Effector memory CD4-positive, alpha-beta T cell (primary cell): ENCODE results near the gene RBM15B.

Experiments used
- DNase-seq, 3 donors: peaks; one replicate each; pipeline ENCODE4 v3.0.0-alpha.2; 2020
- H3K27ac ChIP-seq: 2 replicates; pipeline ENCODE4 v1.7.0; 2013; ENCODE audit warnings: mild to moderate bottlenecking, low read length, moderate library complexity; ENCODE audit not compliant: insufficient read depth, poor library complexity, severe bottlenecking
- H3K27me3 ChIP-seq: replicated peaks from 2 replicates; pipeline ENCODE4 v1.7.0; 2013; ENCODE audit warnings: mild to moderate bottlenecking, low read length; ENCODE audit not compliant: insufficient read depth, control insufficient read depth, poor library complexity, severe bottlenecking
- H3K36me3 ChIP-seq: 2 replicates; pipeline ENCODE4 v1.7.0; 2013; ENCODE audit warnings: mild to moderate bottlenecking, low read length, moderate library complexity; ENCODE audit not compliant: control insufficient read depth, insufficient read depth
- H3K4me1 ChIP-seq: 2 replicates; pipeline ENCODE4 v1.7.0; 2013; ENCODE audit warnings: low read length, mild to moderate bottlenecking; ENCODE audit not compliant: control insufficient read depth, insufficient read depth, poor library complexity, severe bottlenecking
- H3K4me3 ChIP-seq: 2 replicates; pipeline ENCODE4 v1.7.0; 2013; ENCODE audit warnings: low read length, low read depth, mild to moderate bottlenecking; ENCODE audit not compliant: insufficient read depth, poor library complexity, severe bottlenecking
- H3K9me3 ChIP-seq: 2 replicates; pipeline ENCODE4 v1.7.0; 2013; ENCODE audit warnings: mild to moderate bottlenecking, low read length, moderate library complexity; ENCODE audit not compliant: control insufficient read depth
- total RNA-seq, 3 donors: gene quantifications; one replicate each; lab custom pipeline; 2026; lab: John Stamatoyannopoulos, UW

The RBM15B gene, protein sequence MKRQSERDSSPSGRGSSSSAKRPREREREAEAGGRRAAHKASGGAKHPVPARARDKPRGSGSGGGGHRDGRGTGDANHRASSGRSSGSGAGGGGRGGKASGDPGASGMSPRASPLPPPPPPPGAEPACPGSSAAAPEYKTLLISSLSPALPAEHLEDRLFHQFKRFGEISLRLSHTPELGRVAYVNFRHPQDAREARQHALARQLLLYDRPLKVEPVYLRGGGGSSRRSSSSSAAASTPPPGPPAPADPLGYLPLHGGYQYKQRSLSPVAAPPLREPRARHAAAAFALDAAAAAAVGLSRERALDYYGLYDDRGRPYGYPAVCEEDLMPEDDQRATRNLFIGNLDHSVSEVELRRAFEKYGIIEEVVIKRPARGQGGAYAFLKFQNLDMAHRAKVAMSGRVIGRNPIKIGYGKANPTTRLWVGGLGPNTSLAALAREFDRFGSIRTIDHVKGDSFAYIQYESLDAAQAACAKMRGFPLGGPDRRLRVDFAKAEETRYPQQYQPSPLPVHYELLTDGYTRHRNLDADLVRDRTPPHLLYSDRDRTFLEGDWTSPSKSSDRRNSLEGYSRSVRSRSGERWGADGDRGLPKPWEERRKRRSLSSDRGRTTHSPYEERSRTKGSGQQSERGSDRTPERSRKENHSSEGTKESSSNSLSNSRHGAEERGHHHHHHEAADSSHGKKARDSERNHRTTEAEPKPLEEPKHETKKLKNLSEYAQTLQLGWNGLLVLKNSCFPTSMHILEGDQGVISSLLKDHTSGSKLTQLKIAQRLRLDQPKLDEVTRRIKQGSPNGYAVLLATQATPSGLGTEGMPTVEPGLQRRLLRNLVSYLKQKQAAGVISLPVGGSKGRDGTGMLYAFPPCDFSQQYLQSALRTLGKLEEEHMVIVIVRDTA
- 103 to 142 (median 117) reads per million in 3 donors for total RNA-seq

DNA sequence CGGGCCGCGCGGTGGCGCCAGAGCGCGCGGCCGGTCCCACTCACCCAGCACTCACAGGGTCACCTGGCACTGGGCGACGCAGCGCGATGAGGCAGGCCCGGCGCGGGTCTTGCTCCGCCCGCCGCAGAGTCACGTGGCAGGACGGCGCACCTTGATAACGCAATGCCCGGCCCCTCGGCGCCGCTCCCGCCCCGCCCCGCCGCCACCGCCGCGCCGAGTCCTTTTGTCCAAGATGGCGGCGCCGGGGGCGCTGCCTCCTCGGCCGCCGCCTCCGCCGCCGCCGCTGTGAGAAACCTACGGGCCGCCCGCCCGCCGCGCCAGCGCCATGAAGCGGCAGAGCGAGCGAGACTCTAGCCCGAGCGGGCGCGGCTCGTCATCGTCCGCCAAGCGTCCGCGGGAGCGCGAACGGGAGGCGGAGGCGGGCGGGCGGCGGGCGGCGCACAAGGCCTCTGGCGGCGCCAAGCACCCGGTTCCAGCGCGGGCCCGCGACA is at the start of gene RBM15B:
Gene RBM15B (plus strand): TSS at position 211 of the 491 bp plus-strand sequence. CDS start 115 bp downstream, at position 326.
- peak within 1 kb of the TSS; percentile 85 for H3K27ac ChIP-seq
- H3K4me1 ChIP-seq = peaks cover 51% of the 10 kb centered on the region

DNA sequence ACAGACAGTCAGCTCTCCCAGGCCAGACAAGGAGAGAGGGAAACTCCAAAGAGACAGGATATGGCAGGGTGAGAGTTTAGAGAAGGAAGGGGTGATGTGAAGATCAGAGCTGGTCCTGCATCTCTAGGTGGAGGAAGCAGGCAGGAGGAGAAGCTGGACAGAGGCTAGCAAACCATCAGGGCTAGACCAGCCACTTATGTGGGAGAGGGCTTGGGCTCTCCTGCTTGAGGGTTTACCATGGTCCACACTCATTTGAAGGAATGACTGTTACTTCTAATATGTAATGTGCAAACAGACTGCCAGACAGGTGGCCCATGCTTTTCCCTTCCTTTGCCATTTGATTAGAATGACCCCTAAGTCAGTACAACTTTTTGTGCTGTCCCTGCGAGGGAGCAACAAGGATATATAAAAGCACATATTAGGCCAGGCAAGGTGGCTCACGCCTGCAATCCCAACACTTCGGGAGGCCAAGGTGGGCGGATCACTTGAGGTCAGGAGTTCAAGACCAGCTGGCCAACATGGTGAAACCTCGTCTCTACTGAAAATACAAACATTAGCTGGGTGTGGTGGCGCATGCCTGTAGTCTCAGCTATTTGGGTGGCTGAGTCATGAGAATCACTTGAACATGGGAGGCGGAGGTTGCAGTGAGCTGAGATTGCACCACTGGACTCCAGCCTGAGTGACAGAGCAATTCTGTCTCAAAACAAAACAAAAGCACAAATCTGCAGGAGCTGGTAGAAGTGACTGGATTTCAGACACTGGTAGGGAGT is 47.0 kb upstream of the RBM15B start:
- Histone ChIP-seq H3K36me3 (no peaks in the 10 kb centered on the region), H3K4me3 (no peak overlapping the region), H3K9me3 (no peaks in the 10 kb centered on the region), H3K27me3 (no peaks in the 10 kb centered on the region), H3K27ac (no peak overlapping the region), H3K4me1 (no peaks in the 10 kb centered on the region)
- DNase-seq = no peak

More for the DNA sequence above, at the start of gene RBM15B:
- H3K4me3 ChIP-seq = peak within 1 kb of the TSS; percentile 51
- DNase-seq = peak; percentile 95 to 97 (median 95)
- H3K36me3 ChIP-seq = peaks cover 58% of the 10 kb centered on the region
- no peaks in the 10 kb centered on the region for H3K9me3 ChIP-seq
- no peaks in the 10 kb centered on the region for H3K27me3 ChIP-seq

DNA sequence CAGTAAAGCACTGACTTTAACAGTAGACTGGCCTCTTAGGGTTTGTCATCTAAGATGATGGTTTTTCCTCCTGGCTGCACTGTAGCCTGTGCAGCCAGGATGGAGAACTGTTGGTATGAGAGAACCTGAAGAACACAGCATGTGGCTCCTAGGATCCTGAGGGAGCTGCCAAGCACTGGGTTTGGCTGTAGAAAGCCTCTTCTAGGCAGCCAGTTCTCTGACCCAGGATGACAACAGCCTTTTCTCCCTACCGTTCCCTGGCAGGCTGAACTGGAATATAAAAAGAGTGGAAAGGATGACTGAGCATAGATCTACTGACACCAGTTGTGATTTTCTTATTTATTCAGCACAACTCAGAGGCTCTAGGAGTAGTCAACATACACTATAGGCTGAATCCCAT is 40.3 kb upstream of the RBM15B start:
- Histone ChIP-seq H3K4me3 (no peak overlapping the region), H3K4me1 (no peaks in the 10 kb centered on the region), H3K36me3 (no peaks in the 10 kb centered on the region), H3K27ac (no peak overlapping the region), H3K27me3 (no peaks in the 10 kb centered on the region), H3K9me3 (no peaks in the 10 kb centered on the region)
- DNase-seq = no peak

DNA sequence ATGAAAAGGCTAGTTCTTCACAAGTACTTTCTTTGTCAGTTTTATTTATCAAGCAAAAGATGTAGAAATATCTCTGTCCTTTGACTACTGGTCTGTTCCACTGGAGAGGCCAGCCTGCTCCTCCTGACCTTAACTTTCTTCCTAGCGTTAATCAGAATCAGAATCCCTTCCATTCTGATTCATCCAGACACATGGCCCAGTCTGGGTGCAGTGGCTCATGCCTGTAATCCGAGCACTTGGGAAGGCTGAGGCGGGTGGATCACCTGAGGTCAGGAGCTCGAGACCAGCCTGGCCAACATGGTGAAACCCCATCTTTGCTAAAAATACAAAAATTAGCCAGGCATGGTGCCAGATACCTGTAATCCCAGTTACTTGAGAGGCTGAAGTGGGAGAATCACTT is 38.0 kb upstream of the RBM15B start:
- H3K27me3 ChIP-seq = no peaks in the 10 kb centered on the region
- H3K27ac ChIP-seq = no peak overlapping the region
- H3K36me3 ChIP-seq = no peaks in the 10 kb centered on the region
- H3K4me3 ChIP-seq = no peak overlapping the region
- DNase-seq = no peak
- no peaks in the 10 kb centered on the region for H3K4me1 ChIP-seq
- no peaks in the 10 kb centered on the region for H3K9me3 ChIP-seq

DNA sequence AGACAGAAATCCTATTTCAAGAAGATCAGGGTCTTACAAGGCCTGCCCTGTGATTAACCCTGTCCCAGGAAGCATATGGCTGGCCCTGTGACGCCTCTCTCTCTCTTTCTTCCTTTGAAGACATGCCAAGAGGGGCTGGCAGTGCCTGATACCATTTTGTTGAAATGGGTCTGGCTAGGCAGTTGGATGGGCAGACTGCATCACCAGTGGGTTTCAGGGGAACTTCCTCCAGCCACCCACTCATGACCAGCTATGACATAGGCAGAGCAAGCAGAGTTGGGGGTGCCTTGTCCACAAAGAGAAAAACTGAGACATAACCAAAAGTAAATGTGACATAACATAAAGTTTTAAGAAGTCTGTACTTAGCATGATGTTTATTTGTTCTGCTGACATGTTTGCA is 37.4 kb upstream of the RBM15B start:
- DNase-seq = no peak
- Histone ChIP-seq H3K36me3 (no peaks in the 10 kb centered on the region), H3K27ac (no peak overlapping the region), H3K9me3 (no peaks in the 10 kb centered on the region), H3K27me3 (no peaks in the 10 kb centered on the region), H3K4me3 (no peak overlapping the region), H3K4me1 (no peaks in the 10 kb centered on the region)

DNA sequence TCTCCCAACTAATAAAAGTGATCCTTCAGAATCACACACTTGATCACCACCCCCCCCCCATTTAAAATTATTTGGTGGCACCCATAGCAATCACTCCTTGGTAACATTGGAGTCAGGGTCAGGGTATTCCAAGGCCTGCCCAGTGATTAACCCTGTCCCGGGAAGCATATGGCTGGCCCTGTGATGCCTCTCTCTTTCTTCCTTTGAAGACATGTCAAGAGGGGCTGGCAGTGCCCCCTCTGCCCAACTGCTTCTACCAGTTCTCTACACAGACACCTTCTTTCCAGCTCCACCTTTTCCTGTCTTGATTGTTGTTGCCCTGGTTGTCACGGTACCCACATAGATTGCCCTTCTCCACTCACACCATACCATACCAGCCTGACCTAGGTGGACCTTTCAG is 36.9 kb upstream of the RBM15B start:
- no peak overlapping the region for H3K27ac ChIP-seq
- H3K9me3 ChIP-seq = no peaks in the 10 kb centered on the region
- no peak for DNase-seq
- no peaks in the 10 kb centered on the region for H3K27me3 ChIP-seq
- no peaks in the 10 kb centered on the region for H3K36me3 ChIP-seq
- H3K4me1 ChIP-seq = no peaks in the 10 kb centered on the region
- H3K4me3 ChIP-seq = no peak overlapping the region

DNA sequence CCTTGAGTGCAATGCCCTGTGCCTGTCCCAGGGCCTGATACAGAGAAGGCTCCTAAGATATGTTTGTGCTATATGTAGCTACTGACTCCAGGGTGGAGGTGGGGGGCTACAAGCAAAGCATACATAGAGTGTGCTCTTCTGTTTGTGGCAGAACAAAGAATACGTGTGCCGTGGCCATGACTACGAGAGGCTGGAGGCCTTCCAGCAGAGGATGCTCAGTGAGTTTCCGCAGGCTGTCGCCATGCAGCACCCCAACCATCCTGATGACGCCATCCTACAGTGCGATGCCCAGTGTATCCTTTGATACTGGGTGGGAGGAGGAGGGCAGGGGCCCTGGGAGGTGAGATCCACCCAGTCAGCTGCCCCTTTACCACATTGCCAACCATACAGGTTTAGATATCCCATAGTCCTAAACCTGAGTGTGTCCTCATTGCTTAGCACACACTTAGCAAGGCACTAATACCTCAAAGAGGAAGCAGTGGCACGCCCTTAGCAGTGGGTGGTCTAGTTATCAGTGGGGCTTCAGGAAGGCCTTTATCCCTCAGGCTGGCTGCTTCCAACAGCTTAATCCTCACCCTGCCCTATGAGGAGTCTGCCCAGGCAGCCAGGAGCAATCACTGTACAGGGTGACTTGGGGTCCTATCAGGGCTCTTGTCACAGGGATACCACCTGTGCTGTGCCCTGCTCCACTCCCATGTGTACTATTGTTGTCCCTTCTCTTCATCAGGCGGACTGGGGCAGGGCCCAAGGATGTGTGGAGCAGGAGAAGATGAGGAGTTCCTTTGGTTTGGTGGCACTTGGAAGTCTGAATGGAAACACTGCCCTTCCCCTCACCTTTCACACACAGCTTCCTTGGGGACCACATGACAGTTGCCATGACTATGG is 36.1 kb upstream of the RBM15B start:
- DNase-seq = no peak
- Histone ChIP-seq H3K27ac (no peak overlapping the region), H3K36me3 (no peaks in the 10 kb centered on the region), H3K4me3 (no peak overlapping the region), H3K9me3 (no peaks in the 10 kb centered on the region), H3K27me3 (no peaks in the 10 kb centered on the region), H3K4me1 (no peaks in the 10 kb centered on the region)

DNA sequence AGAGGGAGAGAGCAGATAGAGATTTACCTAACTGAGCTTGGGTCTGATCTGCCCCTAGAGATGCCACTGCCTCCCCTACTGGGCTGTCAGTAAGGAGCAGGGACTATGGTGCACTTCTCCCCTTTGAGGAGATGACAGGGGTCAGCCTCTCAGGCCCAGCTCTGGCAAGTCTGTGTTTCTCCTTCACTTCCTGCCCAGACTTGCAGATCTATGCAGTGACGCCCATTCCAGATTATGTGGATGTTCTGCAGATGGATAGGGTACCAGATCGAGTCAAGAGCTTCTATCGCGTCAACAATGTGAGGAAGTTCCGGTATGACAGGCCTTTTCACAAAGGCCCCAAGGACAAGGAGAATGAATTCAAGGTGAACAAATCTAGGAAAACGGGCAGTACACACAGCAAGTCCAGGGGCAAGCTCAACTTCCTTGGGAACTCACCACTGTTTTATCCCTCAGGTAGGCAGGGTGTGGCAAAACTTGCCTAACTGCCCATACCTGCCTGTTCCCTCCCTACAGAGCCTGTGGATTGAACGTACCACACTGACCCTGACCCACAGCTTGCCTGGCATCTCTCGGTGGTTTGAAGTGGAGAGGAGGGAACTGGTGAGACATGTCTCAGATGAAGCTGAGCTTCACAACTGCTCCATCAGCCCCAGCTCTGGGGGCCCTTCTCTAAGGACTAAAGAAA is 35.0 kb upstream of the RBM15B start:
- Histone ChIP-seq H3K36me3 (no peaks in the 10 kb centered on the region), H3K27me3 (no peaks in the 10 kb centered on the region), H3K4me3 (no peak overlapping the region), H3K9me3 (no peaks in the 10 kb centered on the region), H3K4me1 (no peaks in the 10 kb centered on the region), H3K27ac (no peak overlapping the region)
- no peak for DNase-seq
